ENCODE results near the gene RAPGEF1. TPM values are rescaled to one million over a fixed set of nuclear protein-coding genes. Genes with fewer than 3 reads are reported as not detected.
"Not testable (repeated sequence)": the region's sequence is repeated elsewhere in the genome, so short reads cannot be mapped to it uniquely, and the experiment has no call there.

Gene RAPGEF1
- total and polyA plus RNA-seq, 2 donors (not counting 1 experiment from before 2014, with no cell fraction given) = 33.3 to 42.8 TPM

GRCh38 chr9:131657456-131657855 is 82.4 kb downstream of the RAPGEF1 start:
- no peak for TF ChIP-seq CTCF (conservative IDR thresholded peaks at IDR 0.05 in 1 of 2, IDR thresholded peaks at IDR 0.05 in 1 of 2; ENCODE audit: low read depth in 1 of 2, low read length in 2 of 2)
- no peak for TF ChIP-seq EZH2 (IDR thresholded peaks at IDR 0.05; ENCODE audit: low read length, missing control alignments)
- no peak overlapping the region for H3K9ac ChIP-seq (ENCODE audit: insufficient read depth, low read length)
- H3K36me3 ChIP-seq (ENCODE audit: control insufficient read depth, insufficient read depth, low read length) = no peaks in the 10 kb centered on the region
- peak overlapping the region; percentile 86 for H3K4me2 ChIP-seq (ENCODE audit: extremely low read depth, insufficient read depth, low read length)
- no peak for DNase-seq (ENCODE audit: low read depth in 2 of 2)
- no peaks in the 10 kb centered on the region for H4K20me1 ChIP-seq (ENCODE audit: control insufficient read depth, extremely low read depth, insufficient read depth, low read length)
- H2AFZ ChIP-seq (ENCODE audit: low read length) = no peak overlapping the region
- no peaks in the 10 kb centered on the region for H3K9me3 ChIP-seq (ENCODE audit: control insufficient read depth, insufficient read depth, low read depth, low read length)
- H3K27ac ChIP-seq (ENCODE audit: insufficient read depth, low read length) = peak overlapping the region; percentile 90
- no peaks in the 10 kb centered on the region for H3K27me3 ChIP-seq (ENCODE audit: control insufficient read depth, insufficient read depth, low read length)
- H3K79me2 ChIP-seq (ENCODE audit: control insufficient read depth, insufficient read depth, low read length) = peaks cover 23% of the 10 kb centered on the region
- H3K4me1 ChIP-seq (ENCODE audit: control insufficient read depth, extremely low read depth, insufficient read depth, low read length) = peaks cover 11% of the 10 kb centered on the region
- no peak overlapping the region for H3K4me3 ChIP-seq (replicated peaks in 1 of 4; ENCODE audit: control extremely low read depth in 1 of 4, insufficient read depth in 1 of 4, low read depth in 3 of 4, low read length in 4 of 4)

- H2AFZ ChIP-seq (ENCODE audit: low read length) = no peak overlapping the region
- no peaks in the 10 kb centered on the region for H3K9me3 ChIP-seq (ENCODE audit: control insufficient read depth, insufficient read depth, low read depth, low read length)
- H3K36me3 ChIP-seq (ENCODE audit: control insufficient read depth, insufficient read depth, low read length) = no peaks in the 10 kb centered on the region
- H3K9ac ChIP-seq (ENCODE audit: insufficient read depth, low read length) = no peak overlapping the region
- H4K20me1 ChIP-seq (ENCODE audit: control insufficient read depth, extremely low read depth, insufficient read depth, low read length) = no peaks in the 10 kb centered on the region
- TF ChIP-seq CTCF (conservative IDR thresholded peaks at IDR 0.05 in 1 of 2, IDR thresholded peaks at IDR 0.05 in 1 of 2; ENCODE audit: low read depth in 1 of 2, low read length in 2 of 2) (no peak), EZH2 (IDR thresholded peaks at IDR 0.05; ENCODE audit: low read length, missing control alignments) (no peak)
- peak overlapping the region; percentile 90 for H3K27ac ChIP-seq (ENCODE audit: insufficient read depth, low read length)
- no peak overlapping the region for H3K4me2 ChIP-seq (ENCODE audit: extremely low read depth, insufficient read depth, low read length)
- DNase-seq (ENCODE audit: low read depth in 2 of 2) = no peak
- peaks cover 23% of the 10 kb centered on the region for H3K79me2 ChIP-seq (ENCODE audit: control insufficient read depth, insufficient read depth, low read length)
- no peaks in the 10 kb centered on the region for H3K27me3 ChIP-seq (ENCODE audit: control insufficient read depth, insufficient read depth, low read length)
- no peak overlapping the region for H3K4me3 ChIP-seq (replicated peaks in 1 of 4; ENCODE audit: control extremely low read depth in 1 of 4, insufficient read depth in 1 of 4, low read depth in 3 of 4, low read length in 4 of 4)
- peaks cover 11% of the 10 kb centered on the region for H3K4me1 ChIP-seq (ENCODE audit: control insufficient read depth, extremely low read depth, insufficient read depth, low read length)
Measured at GRCh38 chr9:131657037-131657377, 82.9 kb downstream of the RAPGEF1 start.

GRCh38 chr9:131656356-131657036 is 83.4 kb downstream of the RAPGEF1 start:
- no peak overlapping the region for H3K4me2 ChIP-seq (ENCODE audit: extremely low read depth, insufficient read depth, low read length)
- H3K4me3 ChIP-seq (replicated peaks in 1 of 4; ENCODE audit: control extremely low read depth in 1 of 4, insufficient read depth in 1 of 4, low read depth in 3 of 4, low read length in 4 of 4) = no peak overlapping the region
- H4K20me1 ChIP-seq (ENCODE audit: control insufficient read depth, extremely low read depth, insufficient read depth, low read length) = no peaks in the 10 kb centered on the region
- H3K9ac ChIP-seq (ENCODE audit: insufficient read depth, low read length) = no peak overlapping the region
- DNase-seq (ENCODE audit: low read depth in 2 of 2) = no peak
- H3K79me2 ChIP-seq (ENCODE audit: control insufficient read depth, insufficient read depth, low read length) = peaks cover 23% of the 10 kb centered on the region
- H3K9me3 ChIP-seq (ENCODE audit: control insufficient read depth, insufficient read depth, low read depth, low read length) = no peaks in the 10 kb centered on the region
- H3K4me1 ChIP-seq (ENCODE audit: control insufficient read depth, extremely low read depth, insufficient read depth, low read length) = peaks cover 11% of the 10 kb centered on the region
- TF ChIP-seq EZH2 (IDR thresholded peaks at IDR 0.05; ENCODE audit: low read length, missing control alignments) (no peak), CTCF (conservative IDR thresholded peaks at IDR 0.05 in 1 of 2, IDR thresholded peaks at IDR 0.05 in 1 of 2; ENCODE audit: low read depth in 1 of 2, low read length in 2 of 2) (no peak)
- no peak overlapping the region for H2AFZ ChIP-seq (ENCODE audit: low read length)
- no peak overlapping the region for H3K27ac ChIP-seq (ENCODE audit: insufficient read depth, low read length)
- H3K27me3 ChIP-seq (ENCODE audit: control insufficient read depth, insufficient read depth, low read length) = no peaks in the 10 kb centered on the region
- no peaks in the 10 kb centered on the region for H3K36me3 ChIP-seq (ENCODE audit: control insufficient read depth, insufficient read depth, low read length)

GRCh38 chr9:131654369-131654768 is 85.5 kb downstream of the RAPGEF1 start:
- H3K4me1 ChIP-seq (ENCODE audit: control insufficient read depth, extremely low read depth, insufficient read depth, low read length) = peaks cover 18% of the 10 kb centered on the region
- not testable (repeated sequence) for H3K9ac ChIP-seq (ENCODE audit: insufficient read depth, low read length); H2AFZ ChIP-seq (ENCODE audit: low read length); H3K9me3 ChIP-seq (ENCODE audit: control insufficient read depth, insufficient read depth, low read depth, low read length); DNase-seq (ENCODE audit: low read depth in 2 of 2); H3K4me3 ChIP-seq (replicated peaks in 1 of 4; ENCODE audit: control extremely low read depth in 1 of 4, insufficient read depth in 1 of 4, low read depth in 3 of 4, low read length in 4 of 4); H4K20me1 ChIP-seq (ENCODE audit: control insufficient read depth, extremely low read depth, insufficient read depth, low read length); H3K4me2 ChIP-seq (ENCODE audit: extremely low read depth, insufficient read depth, low read length); H3K36me3 ChIP-seq (ENCODE audit: control insufficient read depth, insufficient read depth, low read length); H3K27me3 ChIP-seq (ENCODE audit: control insufficient read depth, insufficient read depth, low read length); H3K27ac ChIP-seq (ENCODE audit: insufficient read depth, low read length)
- H3K79me2 ChIP-seq (ENCODE audit: control insufficient read depth, insufficient read depth, low read length) = peaks cover 17% of the 10 kb centered on the region

Measured in fibroblast of lung (primary cell).